ENCODE data around the gene NRIP2.
"Not testable (repeated sequence)": the region's sequence is repeated elsewhere in the genome, so short reads cannot be mapped to it uniquely, and the experiment has no call there.

DNA sequence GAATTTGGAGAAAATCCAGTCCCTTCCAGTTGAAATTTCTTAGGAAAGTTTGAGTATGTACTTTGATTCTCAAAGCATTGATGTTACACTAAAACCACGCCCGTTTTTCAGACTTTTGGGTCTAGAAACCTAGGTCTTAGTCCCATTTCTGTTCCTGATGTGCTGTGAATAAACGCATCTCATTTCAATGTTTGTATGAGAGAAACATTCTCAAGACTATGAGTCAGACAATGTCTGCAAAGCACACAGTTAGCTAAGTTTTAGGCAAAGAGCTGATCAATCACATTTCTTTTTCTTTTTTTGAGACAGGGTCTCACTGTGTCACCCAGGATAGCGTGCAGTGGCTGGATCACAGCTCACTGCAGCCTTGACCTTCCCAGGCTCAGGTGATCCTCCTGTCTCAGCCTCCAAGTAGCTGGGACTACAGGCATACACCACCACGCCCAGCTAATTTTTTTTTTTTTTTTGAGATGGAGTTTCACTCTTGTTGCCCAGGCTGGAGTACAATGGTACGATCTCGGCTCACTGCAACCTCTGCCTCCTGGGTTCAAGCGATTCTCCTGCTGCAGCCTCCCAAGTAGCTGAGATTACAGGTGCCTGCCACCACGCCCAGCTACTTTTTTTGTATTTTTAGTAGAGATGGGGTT, 34.3 kb upstream of the NRIP2 start:
- TF ChIP-seq POLR2A (IDR thresholded peaks at IDR 0.05) = not testable (repeated sequence)
- TF ChIP-seq, protein P1, sequence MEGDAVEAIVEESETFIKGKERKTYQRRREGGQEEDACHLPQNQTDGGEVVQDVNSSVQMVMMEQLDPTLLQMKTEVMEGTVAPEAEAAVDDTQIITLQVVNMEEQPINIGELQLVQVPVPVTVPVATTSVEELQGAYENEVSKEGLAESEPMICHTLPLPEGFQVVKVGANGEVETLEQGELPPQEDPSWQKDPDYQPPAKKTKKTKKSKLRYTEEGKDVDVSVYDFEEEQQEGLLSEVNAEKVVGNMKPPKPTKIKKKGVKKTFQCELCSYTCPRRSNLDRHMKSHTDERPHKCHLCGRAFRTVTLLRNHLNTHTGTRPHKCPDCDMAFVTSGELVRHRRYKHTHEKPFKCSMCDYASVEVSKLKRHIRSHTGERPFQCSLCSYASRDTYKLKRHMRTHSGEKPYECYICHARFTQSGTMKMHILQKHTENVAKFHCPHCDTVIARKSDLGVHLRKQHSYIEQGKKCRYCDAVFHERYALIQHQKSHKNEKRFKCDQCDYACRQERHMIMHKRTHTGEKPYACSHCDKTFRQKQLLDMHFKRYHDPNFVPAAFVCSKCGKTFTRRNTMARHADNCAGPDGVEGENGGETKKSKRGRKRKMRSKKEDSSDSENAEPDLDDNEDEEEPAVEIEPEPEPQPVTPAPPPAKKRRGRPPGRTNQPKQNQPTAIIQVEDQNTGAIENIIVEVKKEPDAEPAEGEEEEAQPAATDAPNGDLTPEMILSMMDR (IDR thresholded peaks at IDR 0.05 in 4 of 5, conservative IDR thresholded peaks at IDR 0.05 in 1 of 5) = not testable (repeated sequence)

Data from gastrocnemius medialis (tissue), 4 donors.